ENCODE results near the gene SYT2.

Gene SYT2

DNA sequence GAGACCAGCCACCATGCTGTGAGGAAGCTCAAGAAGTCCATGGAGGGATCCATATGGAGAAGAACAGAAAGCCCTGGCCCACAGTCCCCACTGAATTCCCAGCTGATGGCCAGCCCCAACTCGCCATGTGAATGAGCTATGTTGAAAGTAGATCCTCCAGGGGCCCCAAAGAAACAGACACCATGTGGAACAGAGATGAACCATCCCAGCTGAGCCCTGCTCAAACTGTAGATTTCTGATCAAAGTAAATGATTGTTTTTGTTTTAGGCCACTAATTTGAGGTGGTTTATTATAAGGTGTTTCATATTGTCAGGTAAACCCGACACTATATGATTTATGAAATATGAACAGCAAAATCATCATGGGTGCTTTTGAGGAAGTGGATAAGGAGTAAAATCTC, 32.8 kb downstream of the SYT2 start:
- Histone ChIP-seq H3K9ac (ENCODE audit: low read length) (no peak overlapping the region), H3K4me1 (ENCODE audit: control insufficient read depth, insufficient read depth, low read length) (no peaks in the 10 kb centered on the region; the same call in 1 of the 2 replicates), H3K27me3 (ENCODE audit: control insufficient read depth, insufficient read depth, low read length) (no peaks in the 10 kb centered on the region), H3K9me3 (ENCODE audit: control insufficient read depth, insufficient read depth, low read depth, low read length) (no peaks in the 10 kb centered on the region), H3K4me3 (ENCODE audit: low read depth, low read length) (no peak overlapping the region), H3K27ac (ENCODE audit: low read depth, low read length) (no peak overlapping the region), H3K36me3 (ENCODE audit: control insufficient read depth, insufficient read depth, low read length) (no peaks in the 10 kb centered on the region)

DNA sequence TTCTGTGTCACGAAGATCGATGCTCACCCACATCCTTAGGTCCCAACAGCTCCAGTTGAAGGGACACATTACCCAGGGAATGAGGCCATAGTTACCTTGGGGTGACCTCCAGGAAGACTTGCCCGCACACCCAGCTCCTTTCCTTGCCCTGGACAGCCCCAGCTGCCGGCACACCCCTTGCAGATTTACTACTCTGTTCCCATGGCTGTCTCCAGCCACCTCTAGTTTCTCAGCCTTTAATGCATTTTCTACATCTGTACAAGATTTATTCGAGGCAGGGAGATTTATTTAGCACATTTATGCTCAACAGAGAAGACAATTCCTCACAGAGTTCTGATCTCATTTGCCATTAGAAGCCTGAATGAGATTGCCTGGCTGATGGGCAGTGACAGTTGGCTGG, 36.7 kb downstream of the SYT2 start:
- Histone ChIP-seq H3K36me3 (ENCODE audit: control insufficient read depth, insufficient read depth, low read length) (no peaks in the 10 kb centered on the region), H3K9ac (ENCODE audit: low read length) (no peak overlapping the region), H3K9me3 (ENCODE audit: control insufficient read depth, insufficient read depth, low read depth, low read length) (no peaks in the 10 kb centered on the region), H3K4me3 (ENCODE audit: low read depth, low read length) (no peak overlapping the region), H3K27me3 (ENCODE audit: control insufficient read depth, insufficient read depth, low read length) (no peaks in the 10 kb centered on the region), H3K27ac (ENCODE audit: low read depth, low read length) (no peak overlapping the region), H3K4me1 (ENCODE audit: control insufficient read depth, insufficient read depth, low read length) (no peaks in the 10 kb centered on the region; the same call in 1 of the 2 replicates)

- no peaks in the 10 kb centered on the region for H3K36me3 ChIP-seq (ENCODE audit: control insufficient read depth, insufficient read depth, low read length)
- no peak overlapping the region for H3K9ac ChIP-seq (ENCODE audit: low read length)
- no peaks in the 10 kb centered on the region for H3K9me3 ChIP-seq (ENCODE audit: control insufficient read depth, insufficient read depth, low read depth, low read length)
- no peaks in the 10 kb centered on the region; the same call in 1 of the 2 replicates for H3K4me1 ChIP-seq (ENCODE audit: control insufficient read depth, insufficient read depth, low read length)
- no peak overlapping the region for H3K4me3 ChIP-seq (ENCODE audit: low read depth, low read length)
- no peaks in the 10 kb centered on the region for H3K27me3 ChIP-seq (ENCODE audit: control insufficient read depth, insufficient read depth, low read length)
- H3K27ac ChIP-seq (ENCODE audit: low read depth, low read length): no peak overlapping the region
Observed at GRCh38 chr1:202671399-202671798, 38.9 kb downstream of the SYT2 start.

DNA sequence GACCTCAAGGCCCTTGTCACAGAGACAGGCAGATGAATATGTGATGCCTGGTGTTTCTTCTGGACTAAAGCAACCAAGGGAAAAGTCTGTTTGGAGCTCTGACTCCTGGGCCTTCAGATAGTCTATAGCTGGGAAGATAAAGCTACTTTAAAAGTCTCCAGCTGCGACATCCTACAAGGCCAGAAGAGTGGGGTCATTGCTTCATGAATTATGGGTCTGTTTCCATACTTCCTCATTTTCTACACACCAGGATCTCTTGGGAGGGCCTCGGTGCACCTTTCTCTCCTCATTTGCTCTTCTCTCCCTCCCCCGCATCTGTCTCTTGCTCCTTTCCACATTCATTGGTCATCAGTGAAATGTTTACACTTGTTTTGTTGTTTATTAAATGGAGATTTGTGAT, 44.8 kb downstream of the SYT2 start:
- Histone ChIP-seq H3K9ac (ENCODE audit: low read length) (no peak overlapping the region), H3K4me3 (ENCODE audit: low read depth, low read length) (no peak overlapping the region), H3K9me3 (ENCODE audit: control insufficient read depth, insufficient read depth, low read depth, low read length) (no peaks in the 10 kb centered on the region), H3K27me3 (ENCODE audit: control insufficient read depth, insufficient read depth, low read length) (peaks cover 13% of the 10 kb centered on the region; the same call in 1 of the 2 replicates), H3K27ac (ENCODE audit: low read depth, low read length) (no peak overlapping the region), H3K36me3 (ENCODE audit: control insufficient read depth, insufficient read depth, low read length) (no peaks in the 10 kb centered on the region), H3K4me1 (ENCODE audit: control insufficient read depth, insufficient read depth, low read length) (no peaks in the 10 kb centered on the region)

DNA sequence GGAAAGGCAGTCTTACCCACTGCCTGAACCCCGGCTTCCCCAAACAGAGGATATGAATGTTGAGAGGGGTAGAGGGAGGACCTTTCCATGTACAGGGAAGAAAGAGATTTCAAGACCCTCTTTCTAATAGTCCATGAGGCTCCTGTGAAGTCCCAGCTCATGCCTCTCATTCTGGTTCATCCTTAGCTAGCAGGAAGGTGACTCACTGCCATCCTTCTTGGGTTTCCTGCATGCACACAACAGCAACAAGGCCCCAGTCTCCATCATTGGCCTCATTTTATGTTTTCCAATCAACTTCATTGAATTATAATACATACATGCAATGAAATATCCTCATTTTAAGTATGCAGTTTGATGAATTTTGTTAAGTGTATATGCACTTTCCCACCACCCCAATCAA, 46.2 kb downstream of the SYT2 start:
- Histone ChIP-seq H3K9me3 (ENCODE audit: control insufficient read depth, insufficient read depth, low read depth, low read length) (no peaks in the 10 kb centered on the region), H3K4me3 (ENCODE audit: low read depth, low read length) (no peak overlapping the region), H3K4me1 (ENCODE audit: control insufficient read depth, insufficient read depth, low read length) (no peaks in the 10 kb centered on the region), H3K36me3 (ENCODE audit: control insufficient read depth, insufficient read depth, low read length) (no peaks in the 10 kb centered on the region), H3K9ac (ENCODE audit: low read length) (no peak overlapping the region), H3K27me3 (ENCODE audit: control insufficient read depth, insufficient read depth, low read length) (peaks cover 21% of the 10 kb centered on the region; the same call in 1 of the 2 replicates), H3K27ac (ENCODE audit: low read depth, low read length) (no peak overlapping the region)

DNA sequence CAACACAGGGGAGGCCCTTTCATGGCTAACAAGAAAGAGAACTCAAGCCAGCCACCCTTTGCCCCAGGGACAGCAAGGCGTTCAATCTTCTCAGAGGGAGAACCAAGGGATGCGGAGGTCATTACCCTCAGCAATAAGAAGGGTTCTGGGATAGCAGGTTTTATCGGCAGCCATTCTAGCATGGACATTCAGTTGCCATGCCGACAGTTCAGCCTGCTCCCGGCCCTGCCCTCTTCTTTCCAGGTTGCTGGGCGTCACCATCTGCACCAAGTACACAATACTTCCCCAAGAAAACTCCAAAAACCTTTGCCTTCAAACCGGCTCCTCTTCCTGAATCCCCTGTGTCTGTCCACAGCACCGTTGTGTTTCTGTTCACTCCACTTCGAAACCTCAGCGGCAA, 47.1 kb downstream of the SYT2 start:
- H3K27me3 ChIP-seq (ENCODE audit: control insufficient read depth, insufficient read depth, low read length): peaks cover 21% of the 10 kb centered on the region; the same call in 1 of the 2 replicates
- H3K4me3 ChIP-seq (ENCODE audit: low read depth, low read length): no peak overlapping the region
- no peak overlapping the region for H3K9ac ChIP-seq (ENCODE audit: low read length)
- no peaks in the 10 kb centered on the region for H3K4me1 ChIP-seq (ENCODE audit: control insufficient read depth, insufficient read depth, low read length)
- no peaks in the 10 kb centered on the region for H3K36me3 ChIP-seq (ENCODE audit: control insufficient read depth, insufficient read depth, low read length)
- H3K9me3 ChIP-seq (ENCODE audit: control insufficient read depth, insufficient read depth, low read depth, low read length): no peaks in the 10 kb centered on the region
- H3K27ac ChIP-seq (ENCODE audit: low read depth, low read length): no peak overlapping the region

GRCh38 chr1:202662081-202662480, 48.2 kb downstream of the SYT2 start:
- H3K4me3 ChIP-seq (ENCODE audit: low read depth, low read length): no peak overlapping the region
- no peak overlapping the region for H3K27ac ChIP-seq (ENCODE audit: low read depth, low read length)
- no peaks in the 10 kb centered on the region for H3K9me3 ChIP-seq (ENCODE audit: control insufficient read depth, insufficient read depth, low read depth, low read length)
- H3K27me3 ChIP-seq (ENCODE audit: control insufficient read depth, insufficient read depth, low read length): peaks cover 21% of the 10 kb centered on the region; the same call in 1 of the 2 replicates
- H3K9ac ChIP-seq (ENCODE audit: low read length): no peak overlapping the region
- no peaks in the 10 kb centered on the region for H3K4me1 ChIP-seq (ENCODE audit: control insufficient read depth, insufficient read depth, low read length)
- no peaks in the 10 kb centered on the region for H3K36me3 ChIP-seq (ENCODE audit: control insufficient read depth, insufficient read depth, low read length)

GRCh38 chr1:202661136-202661845, 49.0 kb downstream of the SYT2 start:
- no peaks in the 10 kb centered on the region for H3K9me3 ChIP-seq (ENCODE audit: control insufficient read depth, insufficient read depth, low read depth, low read length)
- H3K27me3 ChIP-seq (ENCODE audit: control insufficient read depth, insufficient read depth, low read length): peaks cover 21% of the 10 kb centered on the region; the same call in 1 of the 2 replicates
- H3K4me1 ChIP-seq (ENCODE audit: control insufficient read depth, insufficient read depth, low read length): no peaks in the 10 kb centered on the region
- H3K27ac ChIP-seq (ENCODE audit: low read depth, low read length): no peak overlapping the region
- H3K4me3 ChIP-seq (ENCODE audit: low read depth, low read length): no peak overlapping the region
- no peaks in the 10 kb centered on the region for H3K36me3 ChIP-seq (ENCODE audit: control insufficient read depth, insufficient read depth, low read length)
- no peak overlapping the region for H3K9ac ChIP-seq (ENCODE audit: low read length)

GRCh38 chr1:202659974-202660373, 50.3 kb downstream of the SYT2 start:
- H3K9me3 ChIP-seq (ENCODE audit: control insufficient read depth, insufficient read depth, low read depth, low read length): no peaks in the 10 kb centered on the region
- H3K27me3 ChIP-seq (ENCODE audit: control insufficient read depth, insufficient read depth, low read length): peaks cover 24% of the 10 kb centered on the region; the same call in 1 of the 2 replicates
- no peak overlapping the region for H3K9ac ChIP-seq (ENCODE audit: low read length)
- no peak overlapping the region for H3K27ac ChIP-seq (ENCODE audit: low read depth, low read length)
- no peaks in the 10 kb centered on the region for H3K36me3 ChIP-seq (ENCODE audit: control insufficient read depth, insufficient read depth, low read length)
- no peak overlapping the region for H3K4me3 ChIP-seq (ENCODE audit: low read depth, low read length)
- no peaks in the 10 kb centered on the region for H3K4me1 ChIP-seq (ENCODE audit: control insufficient read depth, insufficient read depth, low read length)

DNA sequence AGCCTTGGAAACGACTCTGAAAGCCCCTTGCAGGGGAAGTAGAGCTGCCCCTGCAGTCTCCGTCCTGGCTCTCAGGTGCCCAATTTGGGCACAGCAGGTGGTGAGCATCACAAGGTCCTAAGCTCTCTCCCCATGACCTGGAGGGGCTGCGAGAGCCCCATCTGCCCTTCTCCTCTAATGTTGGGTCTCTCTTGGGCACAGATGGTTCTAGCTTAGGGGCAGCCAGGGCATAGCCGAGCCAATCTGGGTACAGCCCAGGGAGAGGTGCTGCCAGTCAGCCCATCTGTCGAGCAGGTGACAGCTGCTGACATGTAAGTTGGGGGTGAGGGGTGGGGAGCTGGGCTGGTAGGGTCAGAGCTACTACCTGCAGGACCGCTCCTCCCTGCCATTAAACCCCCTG, 50.7 kb downstream of the SYT2 start:
- Histone ChIP-seq H3K9me3 (ENCODE audit: control insufficient read depth, insufficient read depth, low read depth, low read length) (no peaks in the 10 kb centered on the region), H3K27me3 (ENCODE audit: control insufficient read depth, insufficient read depth, low read length) (peaks cover 24% of the 10 kb centered on the region; the same call in 1 of the 2 replicates), H3K9ac (ENCODE audit: low read length) (no peak overlapping the region), H3K4me3 (ENCODE audit: low read depth, low read length) (no peak overlapping the region), H3K36me3 (ENCODE audit: control insufficient read depth, insufficient read depth, low read length) (no peaks in the 10 kb centered on the region), H3K4me1 (ENCODE audit: control insufficient read depth, insufficient read depth, low read length) (no peaks in the 10 kb centered on the region), H3K27ac (ENCODE audit: low read depth, low read length) (no peak overlapping the region)

DNA sequence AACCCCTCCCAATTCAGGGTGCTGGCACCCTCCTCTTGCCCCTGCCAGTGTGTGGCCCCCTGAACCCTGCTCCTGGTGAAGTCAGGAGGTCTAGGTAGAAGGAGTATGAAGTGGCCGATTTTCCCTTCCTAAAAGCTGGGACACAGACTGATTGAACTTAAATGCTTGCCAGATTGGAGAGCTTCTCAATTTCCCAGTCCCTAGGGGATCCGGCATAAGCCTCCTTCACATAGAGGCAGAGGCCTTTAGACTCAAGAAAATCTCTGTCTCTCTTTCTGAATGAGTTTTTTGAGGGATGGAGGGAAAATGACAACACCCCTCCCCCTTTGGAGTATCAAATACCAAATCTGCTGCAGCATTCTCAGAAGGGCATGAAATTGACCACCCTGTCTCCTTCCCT, 51.5 kb downstream of the SYT2 start:
- H3K4me3 ChIP-seq (ENCODE audit: low read depth, low read length): no peak overlapping the region
- no peaks in the 10 kb centered on the region for H3K9me3 ChIP-seq (ENCODE audit: control insufficient read depth, insufficient read depth, low read depth, low read length)
- no peak overlapping the region for H3K9ac ChIP-seq (ENCODE audit: low read length)
- H3K4me1 ChIP-seq (ENCODE audit: control insufficient read depth, insufficient read depth, low read length): no peaks in the 10 kb centered on the region
- peaks cover 22% of the 10 kb centered on the region; the same call in 1 of the 2 replicates for H3K27me3 ChIP-seq (ENCODE audit: control insufficient read depth, insufficient read depth, low read length)
- no peak overlapping the region for H3K27ac ChIP-seq (ENCODE audit: low read depth, low read length)
- H3K36me3 ChIP-seq (ENCODE audit: control insufficient read depth, insufficient read depth, low read length): no peaks in the 10 kb centered on the region

Measured in HUES6 (cell line).